H1 (cell line): Measurements from ENCODE around the gene FASLG.
"Not testable (repeated sequence)": the region's sequence is repeated elsewhere in the genome, so short reads cannot be mapped to it uniquely, and the experiment has no call there.

Source experiments
- NRF1 ChIP-seq: IDR thresholded peaks from 2 replicates; pipeline ENCODE4 v1.6.1; 2011; ENCODE audit warnings: mild to moderate bottlenecking, low read depth, low read length, improper control_type of control experiment
- TF ChIP-seq, protein P1 (sequence below), 3 experiments: IDR thresholded peaks; 1 replicate in 2 of 3; 2 replicates in 1 of 3; pipeline versions ENCODE4 v1.5.1 to v1.6.1; 2011; ENCODE audit warnings: low read length in 3 of 3, mild to moderate bottlenecking in 3 of 3, inconsistent platforms in 2 of 3, low read depth in 1 of 3, moderate library complexity in 1 of 3; ENCODE audit not compliant: insufficient read depth in 1 of 3; ENCODE audit errors: control extremely low read depth in 1 of 3

- TF ChIP-seq, protein P1, sequence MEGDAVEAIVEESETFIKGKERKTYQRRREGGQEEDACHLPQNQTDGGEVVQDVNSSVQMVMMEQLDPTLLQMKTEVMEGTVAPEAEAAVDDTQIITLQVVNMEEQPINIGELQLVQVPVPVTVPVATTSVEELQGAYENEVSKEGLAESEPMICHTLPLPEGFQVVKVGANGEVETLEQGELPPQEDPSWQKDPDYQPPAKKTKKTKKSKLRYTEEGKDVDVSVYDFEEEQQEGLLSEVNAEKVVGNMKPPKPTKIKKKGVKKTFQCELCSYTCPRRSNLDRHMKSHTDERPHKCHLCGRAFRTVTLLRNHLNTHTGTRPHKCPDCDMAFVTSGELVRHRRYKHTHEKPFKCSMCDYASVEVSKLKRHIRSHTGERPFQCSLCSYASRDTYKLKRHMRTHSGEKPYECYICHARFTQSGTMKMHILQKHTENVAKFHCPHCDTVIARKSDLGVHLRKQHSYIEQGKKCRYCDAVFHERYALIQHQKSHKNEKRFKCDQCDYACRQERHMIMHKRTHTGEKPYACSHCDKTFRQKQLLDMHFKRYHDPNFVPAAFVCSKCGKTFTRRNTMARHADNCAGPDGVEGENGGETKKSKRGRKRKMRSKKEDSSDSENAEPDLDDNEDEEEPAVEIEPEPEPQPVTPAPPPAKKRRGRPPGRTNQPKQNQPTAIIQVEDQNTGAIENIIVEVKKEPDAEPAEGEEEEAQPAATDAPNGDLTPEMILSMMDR (IDR thresholded peaks at IDR 0.05; ENCODE audit: control extremely low read depth in 1 of 3, insufficient read depth in 1 of 3, low read depth in 1 of 3, low read length in 3 of 3) = not testable (repeated sequence)
- TF ChIP-seq NRF1 = not testable (repeated sequence)
Observed at GRCh38 chr1:172620603-172621002, 38.3 kb upstream of the FASLG start.
